Mesothelial cell of epicardium (in vitro differentiated cells): ENCODE measurements around the gene RAB17. TPM values are rescaled to one million over a fixed set of nuclear protein-coding genes. Genes with fewer than 3 reads are reported as not detected.

Experiments
- DNase-seq, 2 experiments: peaks; one replicate each; pipeline ENCODE4 v3.0.0; 2021; ENCODE audit warnings: low spot score in 2 of 2; ENCODE audit not compliant: unreplicated experiment in 2 of 2
- H3K27ac Mint-ChIP-seq: 2 replicates; pipeline ENCODE4 v1.8.0; 2021; ENCODE audit warnings: mixed read lengths
- H3K27me3 Mint-ChIP-seq: 2 replicates; pipeline ENCODE4 v1.8.0; 2021; ENCODE audit warnings: low read depth, mixed read lengths
- H3K36me3 Mint-ChIP-seq: 2 replicates; pipeline ENCODE4 v1.8.0; 2021; ENCODE audit warnings: mixed read lengths
- H3K4me1 Mint-ChIP-seq: 2 replicates; pipeline ENCODE4 v1.8.0; 2021; ENCODE audit warnings: mixed read lengths
- H3K4me3 Mint-ChIP-seq: 2 replicates; pipeline ENCODE4 v1.8.0; 2021; ENCODE audit warnings: mild to moderate bottlenecking, moderate library complexity, mixed read lengths
- H3K9me3 Mint-ChIP-seq: 2 replicates; pipeline ENCODE4 v1.8.0; 2021; ENCODE audit warnings: mixed read lengths
- total RNA-seq: library from RNA; stranded (reverse); gene quantifications from 3 replicates; pipeline ENCODE4 v1.2.1, GENCODE V29; 2021
- TF ChIP-seq, protein P1 (sequence below): fragments of 200-600 bp; sonication (generic); IDR thresholded peaks from one replicate; pipeline ENCODE4 v1.5.0; 2021; ENCODE audit warnings: antibody characterized with exemption; ENCODE audit not compliant: unreplicated experiment

Gene RAB17
- total RNA-seq, 1 donor from 2014 or later: 10.6 TPM

DNA sequence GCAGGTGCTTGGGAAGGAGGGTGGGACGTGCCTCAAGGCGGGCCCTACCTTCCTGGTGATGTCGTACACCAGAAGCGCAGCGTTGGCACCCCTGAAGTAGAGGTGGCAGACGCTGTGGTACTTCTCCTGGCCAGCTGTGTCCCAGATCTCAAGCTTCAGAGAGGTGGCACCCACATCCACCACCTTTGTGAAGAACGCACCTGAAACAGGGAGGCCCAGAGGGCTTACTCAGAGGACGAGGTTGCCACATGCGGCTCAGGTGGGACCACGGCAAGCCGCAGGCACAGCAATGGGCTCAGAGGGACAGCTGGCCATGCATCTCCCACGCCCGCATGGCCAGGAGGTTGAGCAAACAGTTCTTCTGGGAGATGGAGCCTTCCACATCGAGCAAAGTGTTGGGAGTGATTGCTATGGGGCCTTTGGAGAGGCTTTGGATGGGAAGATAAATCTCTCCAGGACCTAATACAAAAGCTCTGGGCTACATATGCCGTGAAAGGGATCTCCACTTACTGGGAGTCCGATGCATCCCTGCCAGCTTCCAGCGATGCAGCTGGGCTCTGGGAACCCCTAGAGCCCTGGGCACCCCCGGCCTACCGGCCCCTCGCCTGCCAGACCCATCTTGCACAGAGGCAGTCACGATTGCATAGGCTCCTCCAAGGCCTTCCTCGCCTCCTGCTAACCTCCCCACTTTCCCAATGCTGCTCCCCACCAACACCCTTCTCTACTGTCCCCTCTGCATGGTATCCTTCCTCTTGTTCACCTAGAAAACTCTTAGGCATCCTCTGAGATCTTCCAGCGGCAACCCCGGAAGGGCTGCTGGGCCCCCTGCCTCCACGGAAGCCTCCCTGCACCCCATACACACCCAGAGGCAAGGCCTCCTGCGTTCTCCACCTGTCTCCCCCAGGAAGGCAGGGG, 12.3 kb downstream of the RAB17 start:
- TF ChIP-seq, protein P1, sequence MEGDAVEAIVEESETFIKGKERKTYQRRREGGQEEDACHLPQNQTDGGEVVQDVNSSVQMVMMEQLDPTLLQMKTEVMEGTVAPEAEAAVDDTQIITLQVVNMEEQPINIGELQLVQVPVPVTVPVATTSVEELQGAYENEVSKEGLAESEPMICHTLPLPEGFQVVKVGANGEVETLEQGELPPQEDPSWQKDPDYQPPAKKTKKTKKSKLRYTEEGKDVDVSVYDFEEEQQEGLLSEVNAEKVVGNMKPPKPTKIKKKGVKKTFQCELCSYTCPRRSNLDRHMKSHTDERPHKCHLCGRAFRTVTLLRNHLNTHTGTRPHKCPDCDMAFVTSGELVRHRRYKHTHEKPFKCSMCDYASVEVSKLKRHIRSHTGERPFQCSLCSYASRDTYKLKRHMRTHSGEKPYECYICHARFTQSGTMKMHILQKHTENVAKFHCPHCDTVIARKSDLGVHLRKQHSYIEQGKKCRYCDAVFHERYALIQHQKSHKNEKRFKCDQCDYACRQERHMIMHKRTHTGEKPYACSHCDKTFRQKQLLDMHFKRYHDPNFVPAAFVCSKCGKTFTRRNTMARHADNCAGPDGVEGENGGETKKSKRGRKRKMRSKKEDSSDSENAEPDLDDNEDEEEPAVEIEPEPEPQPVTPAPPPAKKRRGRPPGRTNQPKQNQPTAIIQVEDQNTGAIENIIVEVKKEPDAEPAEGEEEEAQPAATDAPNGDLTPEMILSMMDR: no peak
- Mint-ChIP-seq H3K4me3 (no peak overlapping the region), H3K36me3 (no peaks in the 10 kb centered on the region), H3K9me3 (no peaks in the 10 kb centered on the region), H3K27ac (no peak overlapping the region), H3K4me1 (peaks cover 5% of the 10 kb centered on the region), H3K27me3 (no peaks in the 10 kb centered on the region)
- no peak for DNase-seq

DNA sequence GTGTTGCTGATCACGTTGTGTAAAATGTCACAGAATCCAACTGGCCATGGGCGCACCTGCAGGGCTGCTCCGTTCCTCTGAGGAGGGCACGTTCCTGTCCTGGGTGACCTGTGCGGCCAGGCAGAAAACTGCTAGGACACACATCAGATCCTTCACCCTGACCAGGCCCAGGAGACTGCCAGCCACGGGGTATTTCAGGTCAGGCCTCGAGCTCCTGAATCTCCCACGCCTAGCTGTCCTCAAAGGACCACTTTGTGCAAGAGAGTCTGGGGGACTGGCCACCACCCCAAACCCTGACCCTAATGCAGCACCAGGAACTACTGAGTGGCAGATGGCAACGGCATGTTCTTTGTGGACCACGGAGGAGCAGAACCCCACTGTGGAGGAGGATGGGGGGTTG, 13.1 kb downstream of the RAB17 start:
- Mint-ChIP-seq H3K4me3 (no peak overlapping the region), H3K4me1 (peaks cover 4% of the 10 kb centered on the region), H3K27me3 (no peaks in the 10 kb centered on the region), H3K9me3 (no peaks in the 10 kb centered on the region), H3K36me3 (no peaks in the 10 kb centered on the region), H3K27ac (no peak overlapping the region)
- DNase-seq: no peak
- TF ChIP-seq, protein P1: no peak

DNA sequence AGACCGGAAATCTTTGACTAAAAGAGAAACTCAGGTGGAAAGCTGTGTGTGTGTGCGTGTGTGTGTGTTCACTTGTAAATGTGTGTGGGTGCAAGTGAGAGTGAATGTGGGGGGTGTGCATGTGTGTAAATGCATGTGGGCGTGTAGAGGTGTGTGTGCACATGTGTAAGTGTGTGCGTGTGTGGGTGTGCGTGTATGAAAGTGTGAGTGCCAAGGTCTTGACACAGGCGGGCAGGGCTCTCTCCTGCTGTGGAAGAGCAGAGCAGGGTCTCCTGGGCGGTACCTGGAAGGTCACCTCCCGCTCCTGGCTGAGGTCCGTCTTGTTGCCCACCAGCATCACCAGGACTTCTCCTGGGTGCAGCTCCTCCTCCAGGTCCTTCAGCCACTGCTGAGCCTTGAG, 13.6 kb downstream of the RAB17 start:
- Mint-ChIP-seq H3K9me3 (no peaks in the 10 kb centered on the region), H3K4me3 (no peak overlapping the region), H3K27ac (no peak overlapping the region), H3K4me1 (peaks cover 5% of the 10 kb centered on the region), H3K36me3 (no peaks in the 10 kb centered on the region), H3K27me3 (no peaks in the 10 kb centered on the region)
- TF ChIP-seq, protein P1: no peak
- no peak for DNase-seq

DNA sequence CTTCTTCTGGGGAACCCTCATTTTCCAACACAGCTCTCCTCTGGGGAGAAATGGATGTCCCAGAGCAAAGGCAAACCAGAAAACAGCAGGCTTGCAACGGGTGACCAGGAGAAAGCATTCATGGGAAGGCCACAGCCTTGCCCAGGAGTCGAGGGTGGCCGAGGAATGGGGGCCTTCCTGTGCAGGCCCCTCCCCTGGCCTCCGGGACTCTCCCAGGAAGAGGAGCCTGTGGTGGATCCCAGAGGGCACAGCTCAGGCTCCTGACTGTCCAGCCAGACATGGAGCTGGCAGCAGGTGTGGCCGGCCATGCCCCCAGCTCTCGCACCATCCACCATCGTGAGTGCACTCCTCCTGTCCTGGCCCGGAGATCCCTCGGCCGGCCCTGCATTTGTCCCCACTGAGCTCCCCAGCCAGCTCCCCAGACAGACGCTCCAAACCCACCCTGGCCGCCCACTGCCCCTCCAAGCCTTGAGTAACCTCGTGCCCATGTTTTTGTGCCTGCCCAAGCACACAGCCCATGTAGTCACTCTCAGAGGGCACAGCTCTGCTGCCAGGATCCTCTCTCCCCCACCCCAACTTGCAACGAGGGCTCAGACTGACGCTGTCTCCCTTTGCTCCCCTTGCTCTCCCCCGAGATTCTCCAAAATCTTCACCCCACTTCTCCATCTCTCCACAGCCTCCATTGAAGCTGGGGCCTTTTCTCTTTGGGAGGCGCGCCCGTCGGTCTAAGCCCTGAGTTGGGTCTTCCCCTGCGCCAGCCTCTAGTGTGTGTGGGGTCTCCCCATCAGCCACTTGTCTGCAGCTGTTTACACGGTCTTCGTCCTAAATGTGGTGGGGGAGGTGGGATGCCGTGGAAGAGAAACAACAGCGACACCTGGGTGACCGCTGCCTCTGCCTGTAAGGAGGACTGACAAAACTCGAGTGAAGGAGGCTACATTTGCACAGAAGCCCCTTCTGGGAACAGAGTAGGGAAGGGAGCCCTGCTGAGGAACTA, 14.4 kb downstream of the RAB17 start:
- H3K27ac Mint-ChIP-seq: no peak overlapping the region
- no peaks in the 10 kb centered on the region for H3K27me3 Mint-ChIP-seq
- DNase-seq: no peak
- H3K36me3 Mint-ChIP-seq: no peaks in the 10 kb centered on the region
- peaks cover 9% of the 10 kb centered on the region for H3K4me1 Mint-ChIP-seq
- no peaks in the 10 kb centered on the region for H3K9me3 Mint-ChIP-seq
- no peak overlapping the region for H3K4me3 Mint-ChIP-seq
- TF ChIP-seq, protein P1: no peak

DNA sequence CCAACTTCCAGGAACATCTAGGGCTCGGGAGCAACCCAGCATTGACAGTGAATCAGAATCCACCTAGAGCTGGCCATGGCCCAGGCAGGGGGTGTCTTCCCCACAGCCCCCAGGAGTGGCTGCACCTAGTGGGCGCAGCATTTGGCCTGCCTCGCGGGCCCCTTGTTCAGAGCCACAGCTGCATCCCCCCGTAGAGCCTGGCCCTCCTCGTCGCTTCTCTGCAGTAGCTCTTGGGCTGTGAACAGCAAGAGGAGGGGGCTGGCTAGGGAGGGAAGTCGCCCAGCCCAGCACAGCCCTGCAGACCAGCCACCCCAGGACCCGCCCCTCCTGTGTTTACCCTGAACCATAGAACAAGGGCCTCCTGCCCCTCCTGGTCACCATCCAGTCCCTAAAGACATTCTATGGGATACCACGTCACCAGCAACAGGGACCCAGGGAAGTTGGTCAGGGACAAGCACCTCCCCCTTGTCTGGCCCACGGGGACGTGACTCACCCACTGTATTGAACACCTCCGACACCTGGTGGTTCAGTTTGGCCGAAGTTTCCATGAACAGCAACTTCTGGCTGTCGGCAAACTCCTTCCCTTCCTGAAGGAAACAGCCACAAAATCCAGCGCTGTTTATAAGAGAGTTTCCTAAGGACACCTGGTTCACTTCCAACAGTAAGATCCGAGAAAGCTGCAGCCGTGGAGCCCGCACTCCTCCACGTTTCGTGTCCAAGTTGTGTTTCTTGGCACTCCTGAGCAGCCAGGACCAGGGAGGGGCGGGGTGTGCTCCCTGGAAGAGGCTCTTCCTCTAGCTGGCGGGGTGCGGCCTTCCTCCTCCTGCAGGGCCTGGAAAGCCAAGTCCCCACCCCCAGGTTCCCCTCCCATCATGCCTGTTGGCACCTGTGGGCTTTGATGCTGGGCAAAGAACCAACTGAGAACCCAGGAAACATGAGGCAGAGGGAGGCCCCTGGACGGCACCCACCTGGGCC, 15.4 kb downstream of the RAB17 start:
- Mint-ChIP-seq H3K36me3 (no peaks in the 10 kb centered on the region), H3K4me1 (peaks cover 9% of the 10 kb centered on the region)

More for the DNA sequence above, 15.4 kb downstream of the RAB17 start:
- no peak for DNase-seq
- TF ChIP-seq, protein P1: no peak
- Mint-ChIP-seq H3K27me3 (no peaks in the 10 kb centered on the region), H3K9me3 (no peaks in the 10 kb centered on the region), H3K4me3 (no peak overlapping the region), H3K27ac (no peak overlapping the region)
